NCI-H187 (cell line): Measurements from ENCODE around the gene MARK4.

Experiments
- DNase-seq, 2 experiments: peaks; one replicate each; lab custom pipeline; 2025; lab: John Stamatoyannopoulos, UW

MARK4 gene

DNA sequence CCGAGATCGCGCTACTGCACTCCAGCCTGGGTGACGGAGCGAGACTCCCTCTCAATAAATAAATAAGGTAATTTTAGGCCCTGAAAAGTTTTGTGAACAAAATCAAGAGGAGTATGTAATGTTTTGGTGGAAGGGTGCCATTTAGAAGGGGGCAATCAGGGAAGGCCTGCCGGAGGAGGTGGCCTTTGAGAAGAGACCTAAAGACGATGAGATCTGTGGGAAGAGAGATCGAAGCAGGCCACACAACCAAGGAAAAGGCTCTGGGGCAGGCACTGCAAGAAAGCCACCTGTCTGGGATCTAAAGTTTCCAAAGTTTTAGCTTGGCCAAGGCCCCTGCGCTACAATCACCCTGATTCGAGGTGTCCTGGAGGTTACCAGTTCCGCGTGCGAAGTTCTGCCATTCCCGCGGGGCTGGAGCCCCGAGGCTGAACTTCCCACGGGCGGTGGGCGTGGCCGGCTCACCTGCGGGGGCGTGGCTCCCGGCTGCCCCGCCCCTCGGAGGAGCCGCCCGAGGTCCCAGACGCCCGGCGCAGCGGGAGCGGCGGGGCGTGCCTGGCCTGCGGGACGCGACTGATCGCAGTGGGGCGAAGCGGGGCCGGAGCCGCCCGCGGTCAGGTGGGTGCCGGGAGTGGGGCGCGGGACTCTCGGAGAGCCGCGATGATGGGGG is 89.3 kb downstream of the MARK4 start, which contains the start of gene KLC3:
KLC3 (plus strand) TSS at position 519 of the 667 bp plus-strand sequence. CDS start 4,792 bp downstream, outside the sequence.
- DNase-seq, result no peak

DNA sequence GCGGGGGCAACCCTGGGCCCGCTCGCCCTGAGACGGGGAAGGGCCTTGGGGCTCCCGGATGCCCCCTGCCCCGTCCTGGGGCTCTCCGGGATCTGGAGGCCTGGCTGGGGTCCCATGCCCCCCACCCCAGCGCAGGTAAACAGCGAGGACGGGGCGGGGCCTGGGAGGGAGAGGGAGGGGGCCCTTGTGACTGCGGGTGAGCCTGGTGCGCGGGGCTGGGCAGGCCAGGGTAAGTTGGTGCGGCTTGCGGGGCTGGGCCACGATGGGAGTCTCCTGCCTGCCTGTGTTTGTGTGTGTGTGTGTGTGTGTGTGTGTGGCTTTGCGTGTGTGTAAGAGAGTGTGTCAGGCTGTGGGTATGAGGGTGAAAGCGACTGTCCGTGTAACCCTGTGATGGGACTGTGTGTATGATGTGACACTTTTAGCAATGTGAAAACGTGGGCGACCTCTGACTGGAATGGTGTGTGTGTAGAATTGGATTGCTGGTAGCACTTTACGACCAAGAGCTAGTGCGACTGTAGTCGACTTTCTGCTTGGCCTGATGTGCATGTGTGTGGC is 89.9 kb downstream of the MARK4 start:
- no peak for DNase-seq

DNA sequence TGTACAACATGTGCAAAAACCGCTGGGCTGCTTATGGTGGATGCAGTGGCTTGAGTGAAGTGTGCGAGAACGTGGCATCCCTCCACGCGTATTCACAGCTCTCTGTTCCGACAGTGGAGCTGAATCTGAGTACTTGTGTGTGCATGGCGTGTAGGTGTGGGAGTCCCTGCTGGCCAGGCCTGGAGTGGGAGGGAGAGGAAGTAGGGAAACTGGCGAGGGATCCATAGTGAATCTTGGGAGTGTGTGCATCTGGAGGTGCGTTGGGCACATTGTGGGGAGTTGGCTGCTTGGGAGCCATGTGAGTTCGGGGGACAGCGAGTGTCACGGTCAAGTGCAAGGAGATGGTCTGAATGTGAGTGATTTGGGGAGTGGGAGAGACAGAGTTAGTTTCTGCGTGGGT is 91.8 kb downstream of the MARK4 start:
- DNase-seq, result no peak

DNA sequence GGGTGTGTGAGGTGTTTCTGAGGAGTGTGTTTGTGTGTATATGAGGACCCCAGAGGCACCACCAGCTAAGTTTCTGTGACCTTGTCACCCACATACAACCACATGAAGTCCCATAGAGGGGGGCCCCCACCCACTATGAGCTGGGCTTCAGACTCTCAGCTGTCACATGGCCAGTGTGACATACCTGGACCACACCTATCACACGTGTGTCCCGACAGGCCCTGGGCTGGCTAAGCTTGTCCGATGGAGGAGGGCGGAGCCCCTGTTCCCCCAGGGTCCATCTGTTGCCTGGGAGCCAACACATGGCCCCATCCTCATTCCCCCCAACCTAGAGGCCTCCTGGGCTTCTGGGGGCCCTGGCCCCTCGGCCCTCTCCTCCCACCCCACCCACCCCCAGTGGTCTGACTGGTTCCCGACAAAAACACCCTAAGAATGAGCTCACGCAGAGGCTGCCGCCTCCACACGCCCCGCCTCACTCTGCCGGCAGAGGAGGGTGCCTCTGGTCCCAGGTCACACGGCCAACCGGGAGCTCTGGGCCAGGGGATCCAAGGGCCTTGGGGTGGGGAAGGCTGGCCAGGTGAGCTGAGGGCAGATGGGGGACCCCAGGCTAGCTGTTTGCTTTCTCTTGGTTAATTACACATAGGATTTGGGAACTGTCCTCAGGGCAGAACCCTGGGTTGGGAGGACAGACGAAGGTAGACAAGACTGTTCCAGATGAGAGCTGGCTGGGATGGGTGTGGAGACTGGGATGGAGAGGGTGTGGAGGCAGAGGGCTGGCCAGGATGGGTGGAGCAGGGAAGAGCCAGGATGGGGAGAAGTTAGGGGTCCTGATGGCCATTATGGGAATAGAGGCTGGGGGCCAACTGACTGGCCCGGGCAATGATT is 93.8 kb downstream of the MARK4 start:
- no peak for DNase-seq

DNA sequence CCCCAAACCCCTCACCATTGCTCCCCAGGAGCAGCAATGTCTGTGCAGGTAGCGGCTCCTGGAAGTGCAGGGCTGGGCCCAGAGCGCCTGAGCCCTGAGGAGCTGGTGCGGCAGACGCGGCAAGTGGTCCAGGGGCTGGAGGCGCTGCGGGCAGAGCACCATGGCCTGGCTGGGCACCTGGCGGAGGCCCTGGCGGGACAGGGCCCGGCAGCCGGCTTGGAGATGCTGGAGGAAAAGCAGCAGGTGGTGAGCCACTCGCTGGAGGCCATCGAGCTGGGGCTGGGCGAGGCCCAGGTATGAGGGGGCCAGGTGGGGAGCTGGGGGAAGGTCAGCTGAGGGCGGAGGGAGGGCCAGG is 94.4 kb downstream of the MARK4 start:
- no peak for DNase-seq

DNA sequence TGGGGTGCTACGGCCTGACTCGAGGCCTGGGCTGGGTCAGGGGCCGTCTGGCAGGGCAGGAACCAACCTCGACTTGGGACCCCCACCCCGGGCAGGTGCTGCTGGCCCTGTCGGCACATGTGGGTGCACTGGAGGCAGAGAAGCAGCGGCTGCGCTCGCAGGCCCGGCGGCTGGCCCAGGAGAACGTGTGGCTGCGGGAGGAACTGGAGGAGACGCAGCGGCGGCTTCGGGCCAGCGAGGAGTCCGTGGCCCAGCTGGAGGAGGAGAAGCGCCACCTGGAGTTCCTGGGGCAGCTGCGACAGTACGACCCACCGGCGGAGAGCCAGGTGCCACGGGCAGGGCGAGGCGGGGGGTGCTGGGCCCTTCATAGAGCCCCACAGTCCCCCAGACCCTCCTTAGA is 95.4 kb downstream of the MARK4 start:
- DNase-seq, result no peak

DNA sequence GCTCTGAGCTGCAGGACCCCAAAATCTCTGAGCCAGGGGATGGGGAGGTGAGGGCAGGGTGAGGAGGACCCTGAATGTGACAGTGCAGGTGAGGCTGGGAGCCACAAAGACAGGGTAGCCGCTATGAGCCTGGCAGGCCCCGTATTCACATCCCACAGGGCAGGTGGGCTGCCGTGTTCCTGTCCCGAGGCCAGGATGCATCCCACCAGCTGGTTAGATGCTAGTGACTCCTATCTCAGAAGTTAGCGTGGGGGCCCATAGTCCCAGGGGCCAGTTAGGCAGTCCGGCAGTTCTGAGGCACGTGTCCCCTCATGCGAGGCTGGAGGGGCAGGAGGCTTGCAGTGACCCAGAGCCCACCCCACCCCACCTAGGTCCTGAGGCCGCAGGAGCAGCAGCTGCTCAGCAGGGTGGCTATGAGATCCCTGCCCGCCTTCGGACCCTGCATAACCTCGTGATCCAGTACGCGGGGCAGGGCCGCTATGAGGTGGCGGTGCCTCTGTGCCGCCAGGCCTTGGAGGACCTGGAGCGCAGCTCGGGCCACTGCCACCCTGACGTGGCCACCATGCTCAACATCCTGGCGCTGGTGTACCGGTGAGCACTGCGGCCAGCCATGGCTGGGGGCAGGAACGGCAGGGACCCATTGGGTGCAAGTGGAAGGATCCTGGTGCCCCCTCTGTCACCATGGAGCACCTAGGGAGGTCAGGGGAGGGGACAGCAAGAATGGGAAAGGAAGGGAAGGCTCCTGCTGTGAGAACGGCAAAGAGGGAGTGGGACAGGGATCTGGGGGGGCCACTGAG is 96.7 kb downstream of the MARK4 start:
- no peak for DNase-seq

DNA sequence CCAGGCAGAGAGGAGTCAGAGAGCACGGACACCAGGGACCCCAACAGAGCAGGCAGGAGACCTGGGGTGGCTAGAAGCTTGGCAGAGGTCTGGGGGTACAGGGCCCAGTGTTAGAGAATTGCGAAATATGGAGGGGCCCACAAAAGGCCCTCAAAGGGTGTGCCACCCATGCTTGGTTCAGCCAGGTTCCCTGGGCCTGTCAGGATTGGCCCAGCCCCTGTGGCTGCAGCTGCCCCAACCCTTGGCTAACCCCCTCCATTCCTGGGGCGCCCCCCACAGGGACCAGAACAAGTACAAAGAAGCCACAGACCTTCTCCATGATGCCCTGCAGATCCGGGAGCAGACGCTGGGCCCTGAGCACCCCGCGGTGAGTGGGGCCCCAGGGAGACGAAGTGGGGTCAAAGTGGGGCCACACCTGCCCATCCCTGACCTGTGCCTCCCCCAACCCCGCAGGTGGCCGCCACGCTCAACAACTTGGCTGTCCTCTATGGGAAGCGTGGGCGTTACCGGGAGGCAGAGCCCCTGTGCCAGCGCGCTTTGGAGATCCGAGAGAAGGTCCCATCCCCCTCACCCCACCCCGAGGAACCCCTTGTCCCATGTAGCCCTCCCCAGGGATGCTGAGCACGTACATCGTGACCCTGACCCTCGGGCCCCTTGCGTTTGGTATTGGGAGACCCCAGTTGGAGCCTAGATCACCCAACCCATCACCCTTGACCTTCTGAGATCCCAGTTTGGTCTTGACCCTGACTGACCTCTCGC is 97.5 kb downstream of the MARK4 start:
- no peak for DNase-seq

DNA sequence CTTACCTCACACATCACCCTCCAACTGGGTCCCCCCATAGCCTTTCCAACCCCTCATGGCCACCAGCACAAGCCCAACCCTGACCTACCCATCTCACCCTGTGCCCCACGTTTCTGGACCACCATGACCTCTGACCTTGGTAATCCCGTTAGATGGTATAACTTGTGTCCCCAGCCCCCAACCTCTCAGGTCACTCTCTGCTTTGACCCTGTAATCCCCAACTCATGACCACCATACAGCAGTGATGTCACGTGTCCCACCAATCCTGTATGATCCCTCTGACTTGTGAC is 98.0 kb downstream of the MARK4 start:
- DNase-seq, result no peak

DNA sequence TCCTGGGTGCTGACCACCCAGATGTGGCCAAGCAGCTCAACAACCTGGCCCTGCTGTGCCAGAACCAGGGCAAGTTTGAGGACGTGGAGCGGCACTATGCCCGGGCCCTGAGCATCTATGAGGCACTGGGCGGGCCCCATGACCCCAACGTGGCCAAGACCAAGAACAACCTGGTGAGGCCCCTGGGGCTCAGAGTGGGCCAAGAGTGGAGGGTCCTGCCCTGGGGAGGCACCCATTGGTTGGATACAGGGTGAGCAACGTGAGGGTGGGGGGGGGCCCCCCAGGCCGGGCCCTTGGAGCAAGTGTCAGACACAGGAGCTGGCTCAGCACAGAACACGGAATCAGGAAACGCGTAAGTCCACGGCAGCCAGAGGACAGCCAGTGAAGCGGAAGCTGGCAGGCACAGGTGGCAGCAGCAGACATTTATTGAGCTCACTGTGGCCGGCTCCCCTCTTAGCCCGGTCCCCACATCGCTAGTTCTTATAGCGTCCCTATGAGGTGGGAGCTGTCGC is 98.4 kb downstream of the MARK4 start:
- no peak for DNase-seq

DNA sequence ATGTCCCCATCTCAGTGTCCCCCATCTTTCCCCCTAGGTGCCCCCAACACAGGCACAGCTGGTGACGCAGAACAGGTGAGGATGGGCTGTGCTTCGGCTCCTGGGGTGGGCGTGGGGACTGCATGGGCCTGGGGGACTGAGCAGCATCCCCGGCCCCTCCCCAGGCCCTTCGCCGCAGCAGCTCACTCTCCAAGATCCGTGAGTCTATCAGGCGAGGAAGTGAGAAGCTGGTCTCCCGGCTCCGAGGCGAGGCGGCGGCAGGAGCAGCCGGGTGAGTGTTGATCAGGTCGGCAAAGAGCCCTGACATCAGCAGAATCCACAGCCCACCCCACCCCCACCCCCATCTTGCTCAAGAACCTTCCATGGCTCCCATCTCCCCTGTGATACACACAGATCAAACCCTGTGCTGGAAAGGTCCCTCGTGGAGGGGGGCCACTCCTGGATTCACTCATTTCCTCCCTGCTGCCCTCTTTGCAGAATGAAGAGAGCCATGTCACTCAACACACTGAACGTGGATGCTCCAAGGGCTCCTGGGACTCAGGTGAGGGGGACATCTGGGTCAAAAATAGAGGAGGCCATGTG is 99.5 kb downstream of the MARK4 start:
- no peak for DNase-seq

DNA sequence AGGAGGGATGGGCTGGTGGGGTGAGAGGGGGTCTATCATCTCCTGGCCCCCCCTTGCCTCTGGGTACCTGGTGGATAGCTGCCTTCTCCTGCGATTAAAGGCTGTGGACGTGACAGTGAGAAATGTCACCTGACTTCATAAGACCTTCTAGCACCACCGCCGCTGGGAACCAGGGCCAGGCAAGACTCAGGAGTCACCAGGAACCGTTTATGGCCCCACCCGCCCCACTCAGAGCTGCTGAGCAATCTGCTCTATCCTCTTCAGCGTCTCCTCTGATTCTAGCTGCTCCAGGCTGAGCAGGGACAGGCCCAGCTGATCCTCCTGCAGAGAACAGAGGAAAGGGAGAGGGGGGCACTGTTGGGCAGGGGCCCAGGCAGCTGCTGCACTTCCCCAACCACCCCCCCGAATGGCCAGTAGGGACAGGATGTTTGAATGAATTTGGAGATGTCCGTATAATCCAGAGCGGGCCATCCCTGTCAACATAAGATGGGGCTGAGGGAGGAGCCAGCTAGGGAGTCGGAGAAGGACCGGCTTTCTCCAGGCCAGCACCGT is 100.4 kb downstream of the MARK4 start:
- DNase-seq, result no peak

DNA sequence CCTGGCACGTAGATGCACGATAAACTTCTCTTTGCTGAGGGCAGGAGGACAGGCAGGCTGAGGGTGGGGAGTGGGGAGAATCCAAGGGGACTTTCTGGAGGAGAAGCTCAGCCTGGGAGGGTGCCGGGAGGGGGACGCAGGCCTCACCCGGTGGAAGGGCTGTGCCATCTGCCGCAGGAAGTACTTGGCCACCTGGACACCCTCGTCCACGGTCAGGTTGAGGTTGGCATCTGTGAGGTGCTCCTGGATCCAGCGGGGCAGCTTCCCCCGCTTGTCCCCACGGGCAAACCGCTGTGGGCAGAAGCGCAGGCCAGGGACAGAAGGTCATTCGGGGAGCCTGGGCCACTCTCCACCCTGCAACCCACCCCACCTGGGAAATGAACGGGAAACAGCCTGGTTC is 101.0 kb downstream of the MARK4 start:
- DNase-seq, result no peak

DNA sequence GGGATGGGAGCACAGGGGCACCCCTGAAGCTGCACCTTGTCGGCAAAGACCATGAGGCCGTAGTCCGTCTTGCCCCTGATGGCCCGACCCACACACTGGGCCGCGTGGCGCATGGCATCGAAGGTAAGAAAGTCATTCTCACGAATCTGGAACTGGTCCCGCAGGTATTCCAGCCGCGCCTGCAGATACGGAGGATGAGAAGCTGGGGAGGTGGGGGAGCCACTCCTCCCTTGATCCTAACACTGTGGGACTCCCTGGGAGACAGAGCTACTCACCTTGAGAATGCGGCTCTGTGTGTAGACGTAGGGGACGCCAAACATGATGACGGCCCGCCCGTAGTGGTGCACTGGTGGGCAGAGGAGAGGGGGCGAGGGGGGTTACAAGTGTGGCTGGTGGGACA is 101.4 kb downstream of the MARK4 start:
- no peak for DNase-seq

DNA sequence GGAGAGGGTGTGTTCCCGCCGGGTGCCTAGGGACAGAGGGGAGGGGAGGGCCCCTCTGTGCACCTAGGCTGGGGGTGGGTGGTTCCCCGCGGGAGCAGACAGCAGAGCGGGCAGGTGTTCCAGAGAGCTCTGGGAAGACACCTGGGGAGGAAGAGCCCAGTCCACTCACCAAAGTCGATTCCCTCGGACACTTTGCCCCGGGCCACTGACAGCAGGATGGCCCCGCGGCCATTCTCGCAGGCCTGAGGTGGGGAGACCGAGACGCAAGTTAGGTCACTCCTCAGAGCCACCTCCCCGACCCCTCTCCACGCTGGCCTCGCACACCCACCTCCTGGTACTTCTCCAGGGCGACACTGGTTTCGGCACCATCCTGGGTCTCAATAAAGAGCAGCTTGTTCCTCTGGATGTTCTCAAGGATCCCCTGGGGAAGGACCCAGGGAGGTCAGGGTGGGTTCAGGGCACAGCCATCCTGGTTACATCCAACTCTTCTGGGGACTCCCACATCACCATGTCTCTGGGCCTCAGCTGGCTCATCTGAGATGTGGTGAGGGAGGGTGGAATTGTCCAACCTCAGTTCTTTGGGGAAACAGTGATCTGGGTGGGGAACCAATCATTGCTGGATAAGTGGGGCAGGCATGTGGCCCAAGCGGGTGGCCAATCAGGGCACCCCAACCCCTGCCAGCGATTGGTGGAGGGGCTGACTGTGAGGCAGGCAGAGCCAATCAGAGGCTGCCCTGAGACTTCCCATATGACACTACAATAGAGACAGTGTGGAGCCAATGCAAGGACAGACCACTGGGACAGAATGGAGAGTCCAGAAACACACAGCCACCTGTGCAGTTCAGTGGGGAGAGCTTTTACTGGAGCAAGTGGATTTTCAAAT is 102.1 kb downstream of the MARK4 start:
- no peak for DNase-seq

DNA sequence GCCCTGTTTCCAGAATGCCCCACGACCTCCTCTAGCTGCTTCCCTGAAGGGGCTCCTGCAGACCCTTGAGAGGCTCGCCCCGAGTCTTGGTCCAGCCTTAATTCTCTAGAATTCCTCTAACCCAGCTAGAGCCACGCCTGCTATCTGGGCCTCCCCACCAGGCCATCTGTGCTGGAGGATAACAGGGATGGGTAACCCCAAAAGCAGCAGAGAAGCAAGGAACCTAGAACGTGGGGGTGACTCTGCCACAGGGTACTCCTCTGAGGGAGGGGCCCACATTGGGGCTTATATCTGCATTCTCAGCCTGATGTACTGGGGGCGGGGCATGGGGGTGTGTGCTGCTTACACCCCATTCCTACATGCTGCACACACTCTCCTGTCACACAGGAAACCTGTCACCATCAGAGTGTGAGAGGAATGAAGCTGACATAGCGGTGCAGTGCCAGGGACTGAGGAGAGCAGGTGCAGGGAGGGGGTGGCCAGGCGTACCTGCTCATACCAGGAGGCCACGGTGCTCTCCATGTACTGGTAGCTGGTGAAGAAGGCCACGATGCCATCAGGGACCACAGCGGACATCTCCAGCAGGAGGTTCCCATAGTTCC is 103.3 kb downstream of the MARK4 start:
- DNase-seq, result no peak
